Measurements from ENCODE around the gene CACNG8. TPM values are rescaled to one million over a fixed set of nuclear protein-coding genes. Genes with fewer than 3 reads are reported as not detected.

CACNG8 gene
- total RNA-seq, 2 donors from 2014 or later, result 0.04 to 0.24 TPM

- H3K27ac ChIP-seq, result no peak overlapping the region
- H3K36me3 ChIP-seq, result no peaks in the 10 kb centered on the region
- H3K9me3 ChIP-seq, result no peaks in the 10 kb centered on the region
- no peaks in the 10 kb centered on the region for H3K4me1 ChIP-seq
- TF ChIP-seq, protein P1, sequence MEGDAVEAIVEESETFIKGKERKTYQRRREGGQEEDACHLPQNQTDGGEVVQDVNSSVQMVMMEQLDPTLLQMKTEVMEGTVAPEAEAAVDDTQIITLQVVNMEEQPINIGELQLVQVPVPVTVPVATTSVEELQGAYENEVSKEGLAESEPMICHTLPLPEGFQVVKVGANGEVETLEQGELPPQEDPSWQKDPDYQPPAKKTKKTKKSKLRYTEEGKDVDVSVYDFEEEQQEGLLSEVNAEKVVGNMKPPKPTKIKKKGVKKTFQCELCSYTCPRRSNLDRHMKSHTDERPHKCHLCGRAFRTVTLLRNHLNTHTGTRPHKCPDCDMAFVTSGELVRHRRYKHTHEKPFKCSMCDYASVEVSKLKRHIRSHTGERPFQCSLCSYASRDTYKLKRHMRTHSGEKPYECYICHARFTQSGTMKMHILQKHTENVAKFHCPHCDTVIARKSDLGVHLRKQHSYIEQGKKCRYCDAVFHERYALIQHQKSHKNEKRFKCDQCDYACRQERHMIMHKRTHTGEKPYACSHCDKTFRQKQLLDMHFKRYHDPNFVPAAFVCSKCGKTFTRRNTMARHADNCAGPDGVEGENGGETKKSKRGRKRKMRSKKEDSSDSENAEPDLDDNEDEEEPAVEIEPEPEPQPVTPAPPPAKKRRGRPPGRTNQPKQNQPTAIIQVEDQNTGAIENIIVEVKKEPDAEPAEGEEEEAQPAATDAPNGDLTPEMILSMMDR (IDR thresholded peaks at IDR 0.05), result no peak
- H3K27me3 ChIP-seq, result no peaks in the 10 kb centered on the region
- H3K4me3 ChIP-seq, result no peak overlapping the region
- no peak for DNase-seq (ENCODE audit: low spot score)
Measured at GRCh38 chr19:54021932-54022331, 59.2 kb downstream of the CACNG8 start.

GRCh38 chr19:54023191-54023590 lies 60.5 kb downstream of the CACNG8 start:
- TF ChIP-seq, protein P1 (IDR thresholded peaks at IDR 0.05), result no peak
- Histone ChIP-seq H3K36me3 (no peaks in the 10 kb centered on the region), H3K4me3 (no peak overlapping the region), H3K4me1 (no peaks in the 10 kb centered on the region), H3K27me3 (no peaks in the 10 kb centered on the region), H3K27ac (no peak overlapping the region), H3K9me3 (no peaks in the 10 kb centered on the region)
- DNase-seq (ENCODE audit: low spot score), result no peak

DNA sequence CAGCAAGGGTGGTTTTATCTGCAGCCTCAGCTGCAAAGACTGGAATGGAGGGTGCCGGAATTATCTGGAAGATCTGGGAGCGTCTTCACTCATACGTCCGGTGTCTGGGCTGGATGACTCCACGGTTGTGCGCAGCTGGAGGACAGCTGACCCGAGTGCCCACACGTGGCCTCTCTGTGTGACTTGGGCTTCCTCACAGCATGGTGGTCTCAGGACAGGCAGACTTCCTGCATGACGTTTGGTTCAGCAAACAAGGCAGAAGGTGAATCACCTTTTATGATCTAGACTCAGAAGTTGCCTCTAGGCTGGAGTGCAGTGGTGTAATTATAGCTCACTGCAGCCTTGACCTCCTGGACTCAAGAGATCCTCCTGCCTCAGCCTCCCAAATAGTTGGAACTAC lies 61.9 kb downstream of the CACNG8 start:
- Histone ChIP-seq H3K27ac (no peak overlapping the region), H3K4me1 (no peaks in the 10 kb centered on the region), H3K9me3 (no peaks in the 10 kb centered on the region), H3K4me3 (no peak overlapping the region), H3K36me3 (no peaks in the 10 kb centered on the region), H3K27me3 (no peaks in the 10 kb centered on the region)
- TF ChIP-seq, protein P1 (IDR thresholded peaks at IDR 0.05), result no peak
- DNase-seq (ENCODE audit: low spot score), result no peak

- Histone ChIP-seq H3K4me1 (no peaks in the 10 kb centered on the region), H3K27ac (no peak overlapping the region), H3K4me3 (no peak overlapping the region), H3K36me3 (no peaks in the 10 kb centered on the region), H3K27me3 (no peaks in the 10 kb centered on the region), H3K9me3 (no peaks in the 10 kb centered on the region)
- TF ChIP-seq, protein P1 (IDR thresholded peaks at IDR 0.05), result no peak
- DNase-seq (ENCODE audit: low spot score), result no peak
Measured at GRCh38 chr19:54026656-54027055, 63.9 kb downstream of the CACNG8 start.

DNA sequence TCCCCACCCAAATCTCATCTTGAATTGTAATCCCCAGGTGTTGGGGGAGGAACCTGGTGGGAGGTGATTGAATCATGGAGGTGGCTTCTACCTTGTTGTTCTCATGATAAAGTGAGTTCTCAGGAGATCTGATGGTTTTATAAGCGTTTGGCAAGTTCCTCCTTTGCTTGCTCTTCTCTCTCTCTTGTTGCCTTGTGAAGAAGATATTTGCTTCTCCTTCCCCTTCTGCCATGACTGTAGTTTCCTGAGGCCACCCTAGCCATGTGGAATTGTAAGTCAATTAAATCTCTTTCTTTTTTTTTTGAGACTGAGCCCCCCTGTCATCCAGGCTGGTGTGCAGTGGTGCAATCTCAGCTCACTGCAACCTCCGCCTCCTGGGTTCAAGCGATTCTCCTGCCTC lies 66.6 kb downstream of the CACNG8 start:
- Histone ChIP-seq H3K36me3 (no peaks in the 10 kb centered on the region), H3K4me3 (no peak overlapping the region), H3K9me3 (no peaks in the 10 kb centered on the region), H3K27ac (no peak overlapping the region), H3K27me3 (no peaks in the 10 kb centered on the region), H3K4me1 (no peaks in the 10 kb centered on the region)
- TF ChIP-seq, protein P1 (IDR thresholded peaks at IDR 0.05), result no peak
- no peak for DNase-seq (ENCODE audit: low spot score)

DNA sequence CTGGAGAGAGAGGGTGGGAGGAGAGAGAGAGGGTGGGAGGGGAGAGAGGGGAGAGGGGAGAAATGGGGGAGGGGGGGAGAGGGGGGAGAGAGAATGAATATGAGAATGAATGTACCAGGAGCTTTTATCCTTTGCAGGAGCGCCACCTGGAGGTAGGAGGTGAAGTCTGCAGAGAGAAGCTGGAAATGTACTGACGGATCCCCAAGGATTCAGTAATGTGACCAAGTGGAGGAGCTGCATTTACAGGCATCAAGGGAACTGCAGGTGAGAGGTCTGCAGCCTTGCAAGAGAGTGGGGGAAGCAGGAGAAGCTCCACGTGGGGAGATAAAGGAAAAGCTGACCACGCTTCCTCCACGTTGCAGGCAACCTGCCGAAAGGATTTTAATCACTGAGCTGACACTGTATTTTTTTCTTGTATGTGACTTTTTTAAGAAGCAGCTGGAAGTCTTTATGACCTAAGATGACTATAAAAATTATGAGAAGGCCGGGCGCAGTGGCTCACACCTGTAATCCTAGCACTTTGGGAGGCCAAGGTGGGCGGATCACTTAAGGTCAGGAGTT lies 67.3 kb downstream of the CACNG8 start:
- DNase-seq (ENCODE audit: low spot score), result peak; percentile 62

More for the DNA sequence above, 67.3 kb downstream of the CACNG8 start:
- no peaks in the 10 kb centered on the region for H3K9me3 ChIP-seq
- H3K36me3 ChIP-seq, result no peaks in the 10 kb centered on the region
- no peak overlapping the region for H3K4me3 ChIP-seq
- H3K27me3 ChIP-seq, result no peaks in the 10 kb centered on the region
- H3K4me1 ChIP-seq, result no peaks in the 10 kb centered on the region
- no peak overlapping the region for H3K27ac ChIP-seq
- TF ChIP-seq, protein P1 (IDR thresholded peaks at IDR 0.05), result peak in 1 of 2 donors; percentile 64

Measured in right atrium auricular region (tissue), 2 donors.